Esophagus squamous epithelium (tissue), 4 donors: ENCODE data around the gene PDCD4.

ENCODE experiments used
- CTCF ChIP-seq, 6 experiments: fragments of 450-650 bp in 4 of 6; fragments of 200-600 bp in 2 of 6; sonication (generic) in 2 of 6; IDR thresholded peaks; one replicate each; pipeline ENCODE4 v1.5.1; 2016 to 2019; ENCODE audit warnings: antibody characterized with exemption in 6 of 6, mild to moderate bottlenecking in 4 of 6, moderate library complexity in 4 of 6
- POLR2A ChIP-seq, 4 donors: fragments of 450-650 bp; IDR thresholded peaks; one replicate each; pipeline ENCODE4 v1.6.1; 2017; ENCODE audit warnings: antibody characterized with exemption in 4 of 4, mild to moderate bottlenecking in 4 of 4, moderate library complexity in 3 of 4

DNA sequence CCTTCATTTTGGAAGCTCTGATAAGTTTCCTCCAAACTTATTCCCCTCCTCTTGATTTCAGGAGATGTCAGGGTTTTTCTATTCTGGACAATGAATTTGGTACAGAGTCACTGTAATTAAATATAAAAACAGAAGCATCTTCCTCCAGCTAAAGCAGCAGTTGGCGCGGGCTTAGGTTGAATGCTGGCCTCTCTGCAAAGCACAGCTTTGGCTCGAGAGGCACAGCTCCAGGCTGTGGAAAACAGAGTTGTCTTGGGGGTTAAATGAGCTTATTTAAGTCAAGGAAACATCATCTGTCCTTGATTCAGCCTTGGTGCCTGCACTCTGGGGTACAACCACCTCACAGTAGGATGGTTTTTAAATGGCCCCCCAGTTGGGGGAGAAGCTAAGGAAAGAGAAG is 35.0 kb upstream of the PDCD4 start:
- TF ChIP-seq CTCF (IDR thresholded peaks at IDR 0.05) (no peak), POLR2A (IDR thresholded peaks at IDR 0.05) (no peak)
